IPS-18c (cell line): ENCODE data around the gene PKNOX2.

ENCODE experiments used
- H3K4me3 ChIP-seq: 2 replicates; pipeline ENCODE4 v1.7.0; 2013; ENCODE audit warnings: low read depth, mild to moderate bottlenecking, low read length, moderate library complexity; ENCODE audit not compliant: insufficient read depth
- H3K9me3 ChIP-seq: one replicate; pipeline ENCODE4 v1.6.1; 2013; ENCODE audit warnings: mild to moderate bottlenecking, low read length, moderate library complexity; ENCODE audit not compliant: control insufficient read depth, insufficient read depth

Gene PKNOX2

GRCh38 chr11:125341676-125342075, 177.1 kb downstream of the PKNOX2 start:
- no peaks in the 10 kb centered on the region for H3K9me3 ChIP-seq
- no peak overlapping the region for H3K4me3 ChIP-seq

- Histone ChIP-seq H3K4me3 (no peak overlapping the region; the same call in 1 of the 2 replicates), H3K9me3 (no peaks in the 10 kb centered on the region)
These were observed 177.9 kb downstream of the PKNOX2 start for GRCh38 chr11:125342281-125342930.

GRCh38 chr11:125343086-125343717, 178.7 kb downstream of the PKNOX2 start:
- Histone ChIP-seq H3K4me3 (no peak overlapping the region), H3K9me3 (no peaks in the 10 kb centered on the region)

GRCh38 chr11:125343718-125344131, 179.2 kb downstream of the PKNOX2 start:
- Histone ChIP-seq H3K4me3 (no peak overlapping the region), H3K9me3 (no peaks in the 10 kb centered on the region)

GRCh38 chr11:125344846-125345420, 180.4 kb downstream of the PKNOX2 start:
- H3K4me3 ChIP-seq, result no peak overlapping the region
- no peaks in the 10 kb centered on the region for H3K9me3 ChIP-seq

- Histone ChIP-seq H3K9me3 (no peaks in the 10 kb centered on the region), H3K4me3 (no peak overlapping the region)
These were observed 181.0 kb downstream of the PKNOX2 start for GRCh38 chr11:125345421-125346178.

GRCh38 chr11:125346179-125346530, 181.6 kb downstream of the PKNOX2 start:
- Histone ChIP-seq H3K4me3 (no peak overlapping the region), H3K9me3 (no peaks in the 10 kb centered on the region)

- Histone ChIP-seq H3K4me3 (no peak overlapping the region), H3K9me3 (no peaks in the 10 kb centered on the region)
These were observed 182.2 kb downstream of the PKNOX2 start for GRCh38 chr11:125346565-125347260.

GRCh38 chr11:125347261-125347585, 182.7 kb downstream of the PKNOX2 start:
- Histone ChIP-seq H3K9me3 (no peaks in the 10 kb centered on the region), H3K4me3 (no peak overlapping the region)

GRCh38 chr11:125348141-125348651, 183.6 kb downstream of the PKNOX2 start:
- H3K4me3 ChIP-seq, result no peak overlapping the region
- no peaks in the 10 kb centered on the region for H3K9me3 ChIP-seq

GRCh38 chr11:125348674-125349309, 184.2 kb downstream of the PKNOX2 start:
- no peaks in the 10 kb centered on the region for H3K9me3 ChIP-seq
- no peak overlapping the region for H3K4me3 ChIP-seq

GRCh38 chr11:125350206-125351032, 185.9 kb downstream of the PKNOX2 start:
- peak overlapping the region; percentile 12; the same call in 1 of the 2 replicates for H3K4me3 ChIP-seq
- no peaks in the 10 kb centered on the region for H3K9me3 ChIP-seq

- Histone ChIP-seq H3K9me3 (no peaks in the 10 kb centered on the region), H3K4me3 (no peak overlapping the region)
These were observed 186.7 kb downstream of the PKNOX2 start for GRCh38 chr11:125351033-125351867.

GRCh38 chr11:125351868-125352250, 187.3 kb downstream of the PKNOX2 start:
- no peak overlapping the region for H3K4me3 ChIP-seq
- no peaks in the 10 kb centered on the region for H3K9me3 ChIP-seq

- Histone ChIP-seq H3K9me3 (no peaks in the 10 kb centered on the region), H3K4me3 (no peak overlapping the region)
These were observed 192.2 kb downstream of the PKNOX2 start for GRCh38 chr11:125356797-125357196.
